Astrocyte of the spinal cord (primary cell): ENCODE results near the gene P3H3.

ENCODE experiments used
- DNase-seq: peaks from one replicate; pipeline ENCODE4 v3.0.0; 2011; ENCODE audit warnings: low read depth, low spot score
- H3K4me3 ChIP-seq: 2 replicates; pipeline ENCODE4 v1.5.1; 2011; ENCODE audit warnings: low read depth, mild to moderate bottlenecking, low read length, moderate library complexity
- in situ Hi-C: cut with HindIII; loops from 2 replicates; pipeline ENCODE4 v1.10.0; 2017; ENCODE audit warnings: low sequenced_read_pairs
- TF ChIP-seq, protein P1 (sequence below): IDR thresholded peaks from 2 replicates; pipeline ENCODE4 v1.5.1; 2012; ENCODE audit warnings: low read depth, mild to moderate bottlenecking, low read length, inconsistent platforms

P3H3 gene

DNA sequence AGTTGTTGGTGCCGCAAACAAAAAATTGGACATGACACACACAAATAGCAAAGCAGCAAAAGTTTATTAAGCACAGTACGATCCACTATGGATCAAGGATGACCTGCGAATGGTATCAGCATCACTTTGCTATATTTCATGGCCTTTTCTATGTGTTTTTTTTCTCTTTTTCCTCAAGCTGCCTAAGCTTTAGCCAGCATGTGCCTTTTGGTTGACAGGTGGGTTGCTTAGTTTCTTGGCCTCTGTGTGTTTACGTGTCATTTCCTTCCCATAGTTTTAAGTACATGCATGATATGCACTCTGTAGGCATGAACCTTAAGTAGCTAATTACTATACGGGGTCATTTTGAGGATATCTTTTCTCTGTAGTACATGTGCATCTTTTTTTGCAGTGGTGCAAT lies 29.1 kb upstream of the P3H3 start:
- H3K4me3 ChIP-seq: no peak overlapping the region
- TF ChIP-seq, protein P1, sequence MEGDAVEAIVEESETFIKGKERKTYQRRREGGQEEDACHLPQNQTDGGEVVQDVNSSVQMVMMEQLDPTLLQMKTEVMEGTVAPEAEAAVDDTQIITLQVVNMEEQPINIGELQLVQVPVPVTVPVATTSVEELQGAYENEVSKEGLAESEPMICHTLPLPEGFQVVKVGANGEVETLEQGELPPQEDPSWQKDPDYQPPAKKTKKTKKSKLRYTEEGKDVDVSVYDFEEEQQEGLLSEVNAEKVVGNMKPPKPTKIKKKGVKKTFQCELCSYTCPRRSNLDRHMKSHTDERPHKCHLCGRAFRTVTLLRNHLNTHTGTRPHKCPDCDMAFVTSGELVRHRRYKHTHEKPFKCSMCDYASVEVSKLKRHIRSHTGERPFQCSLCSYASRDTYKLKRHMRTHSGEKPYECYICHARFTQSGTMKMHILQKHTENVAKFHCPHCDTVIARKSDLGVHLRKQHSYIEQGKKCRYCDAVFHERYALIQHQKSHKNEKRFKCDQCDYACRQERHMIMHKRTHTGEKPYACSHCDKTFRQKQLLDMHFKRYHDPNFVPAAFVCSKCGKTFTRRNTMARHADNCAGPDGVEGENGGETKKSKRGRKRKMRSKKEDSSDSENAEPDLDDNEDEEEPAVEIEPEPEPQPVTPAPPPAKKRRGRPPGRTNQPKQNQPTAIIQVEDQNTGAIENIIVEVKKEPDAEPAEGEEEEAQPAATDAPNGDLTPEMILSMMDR: no peak
- DNase-seq: no peak
- in situ Hi-C loops: no loop called here

DNA sequence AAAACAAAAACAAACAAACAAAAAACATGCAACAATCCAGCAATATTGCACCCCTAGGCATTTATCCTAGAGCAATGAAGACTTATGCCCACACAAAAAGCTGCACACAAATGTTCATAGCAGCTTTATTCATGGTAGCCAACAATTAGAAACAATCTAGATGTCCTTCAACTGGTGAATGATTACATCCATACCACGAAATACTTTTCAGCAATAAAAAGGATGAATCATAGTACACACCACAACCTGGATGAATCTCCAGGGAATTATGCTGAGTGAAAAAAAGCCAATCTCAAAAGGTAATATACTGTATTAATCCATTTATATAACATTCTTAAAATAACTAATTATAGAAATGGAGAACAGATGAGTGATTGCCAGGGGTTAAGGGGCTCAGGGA lies 21.0 kb upstream of the P3H3 start:
- TF ChIP-seq, protein P1: no peak
- in situ Hi-C loops: no loop called here
- DNase-seq: no peak
- H3K4me3 ChIP-seq: no peak overlapping the region

DNA sequence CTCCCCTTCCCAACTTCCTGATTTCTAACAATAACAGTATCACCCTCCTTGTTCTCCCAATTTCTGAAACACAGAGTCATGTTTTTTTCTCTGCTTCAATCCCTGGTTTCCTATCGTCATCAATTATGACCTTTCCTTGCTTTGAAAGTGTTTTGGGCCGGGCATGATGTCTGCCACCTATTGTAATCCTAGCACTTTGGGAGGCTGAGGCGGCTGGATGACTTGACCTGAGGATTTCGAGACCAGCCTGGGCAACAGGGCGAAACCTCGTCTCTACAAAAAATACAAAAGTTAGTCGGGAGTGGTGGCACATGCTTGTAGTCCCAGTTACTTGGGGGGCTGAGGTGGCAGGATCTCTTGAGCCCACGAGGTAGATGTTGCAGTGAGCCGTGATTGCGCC lies 19.2 kb upstream of the P3H3 start:
- TF ChIP-seq, protein P1: no peak
- DNase-seq: no peak
- in situ Hi-C loops: no loop called here
- no peak overlapping the region for H3K4me3 ChIP-seq

DNA sequence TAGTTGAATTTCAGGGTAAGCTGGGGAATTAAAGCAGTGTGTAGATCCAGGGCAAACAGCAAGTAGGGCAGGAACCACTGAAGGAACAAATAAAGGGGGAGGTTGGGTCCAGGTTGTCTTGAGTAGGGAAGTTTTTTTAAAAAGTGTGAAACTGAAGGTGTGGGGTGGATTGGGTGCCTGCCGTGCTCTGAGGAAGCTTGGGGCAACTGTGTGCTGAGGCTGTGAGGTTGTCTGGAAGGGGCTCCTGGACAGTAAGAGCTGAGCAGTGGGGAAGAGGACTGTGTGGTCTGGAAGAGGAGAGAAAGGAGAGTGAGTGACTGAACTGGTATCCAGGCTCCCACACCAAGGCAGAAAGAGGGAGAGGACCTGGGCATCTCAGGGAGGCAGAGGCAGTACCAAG lies 17.4 kb upstream of the P3H3 start:
- H3K4me3 ChIP-seq: no peak overlapping the region
- in situ Hi-C loops: no loop called here
- DNase-seq: no peak
- TF ChIP-seq, protein P1: no peak

DNA sequence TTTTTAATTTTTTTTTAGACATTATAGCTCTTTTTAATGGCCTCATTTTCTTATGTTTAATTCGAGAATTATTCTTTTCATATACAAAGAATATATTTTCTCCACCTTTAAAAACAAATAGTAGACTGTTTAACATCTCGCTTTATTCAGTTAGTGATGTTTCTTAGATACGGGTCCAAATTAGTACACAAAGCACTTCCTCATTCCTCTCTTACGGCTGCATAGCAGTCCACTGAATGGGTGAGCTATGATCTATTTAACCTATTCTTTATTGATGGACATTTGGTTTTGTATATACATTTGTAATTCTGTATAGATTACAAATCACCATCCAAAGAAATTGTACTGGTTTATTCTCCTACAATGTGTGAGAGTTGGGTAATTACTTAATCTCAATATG lies 14.8 kb upstream of the P3H3 start:
- in situ Hi-C loops: no loop called here
- no peak overlapping the region for H3K4me3 ChIP-seq
- TF ChIP-seq, protein P1: no peak
- DNase-seq: no peak

DNA sequence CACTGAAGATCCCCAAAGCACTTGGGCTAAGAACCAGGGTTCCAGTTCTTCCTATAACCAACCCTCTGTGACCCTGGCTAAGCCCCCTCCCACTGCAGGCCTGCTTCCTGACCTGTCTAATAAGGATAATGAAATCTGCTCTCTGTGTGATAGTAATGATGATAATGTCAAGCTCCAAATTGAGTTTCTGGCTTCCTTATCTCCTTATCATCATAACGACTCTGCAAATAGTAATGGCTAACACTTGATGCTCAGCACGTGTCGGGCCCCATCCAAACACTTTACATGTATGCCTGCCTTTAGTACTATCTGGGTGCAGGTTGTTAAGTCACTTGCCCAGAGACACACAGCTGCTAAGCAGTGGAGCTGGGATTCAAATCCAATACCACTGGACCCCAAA lies 11.6 kb upstream of the P3H3 start:
- H3K4me3 ChIP-seq: no peak overlapping the region
- in situ Hi-C loops: no loop called here
- TF ChIP-seq, protein P1: no peak
- no peak for DNase-seq

DNA sequence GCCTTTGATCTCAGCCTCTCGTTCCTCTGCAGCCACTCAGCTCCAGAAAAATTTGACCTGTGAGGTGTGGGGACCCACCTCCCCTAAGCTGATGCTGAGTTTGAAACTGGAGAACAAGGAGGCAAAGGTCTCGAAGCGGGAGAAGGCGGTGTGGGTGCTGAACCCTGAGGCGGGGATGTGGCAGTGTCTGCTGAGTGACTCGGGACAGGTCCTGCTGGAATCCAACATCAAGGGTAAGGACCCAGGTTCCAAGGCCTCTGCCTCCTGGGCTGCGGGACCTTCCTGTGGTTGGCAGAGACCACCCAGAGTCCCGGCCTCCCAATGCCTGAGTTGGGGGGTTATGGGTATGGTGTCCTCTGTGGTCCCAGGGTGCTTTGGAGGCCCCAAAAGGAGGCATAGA lies 11.1 kb upstream of the P3H3 start:
- in situ Hi-C loops: no loop called here
- TF ChIP-seq, protein P1: no peak
- no peak overlapping the region for H3K4me3 ChIP-seq
- no peak for DNase-seq
